IPS-20b (cell line): ENCODE measurements around the gene ZNF562.

Experiments used
- H3K27ac ChIP-seq: one replicate; pipeline ENCODE4 v1.5.1; 2013; ENCODE audit warnings: low read length
- H3K27me3 ChIP-seq: 2 replicates; pipeline ENCODE4 v1.6.1; 2013; ENCODE audit warnings: mild to moderate bottlenecking, low read length, inconsistent platforms; ENCODE audit not compliant: insufficient read depth
- H3K36me3 ChIP-seq: 2 replicates; pipeline ENCODE4 v1.6.1; 2013; ENCODE audit warnings: low read depth, mild to moderate bottlenecking, inconsistent platforms, low read length, moderate library complexity; ENCODE audit not compliant: insufficient read depth
- H3K4me1 ChIP-seq: 2 replicates; pipeline ENCODE4 v1.6.1; 2013; ENCODE audit warnings: mild to moderate bottlenecking, control low read depth, inconsistent platforms, low read length, moderate library complexity; ENCODE audit not compliant: insufficient read depth
- H3K4me3 ChIP-seq: 2 replicates; pipeline ENCODE4 v1.5.1; 2013; ENCODE audit warnings: mild to moderate bottlenecking, low read length, inconsistent platforms
- H3K9ac ChIP-seq: 2 replicates; pipeline ENCODE4 v1.6.1; 2013; ENCODE audit warnings: low read depth, mild to moderate bottlenecking, inconsistent platforms, low read length, moderate library complexity
- H3K9me3 ChIP-seq: 2 replicates; pipeline ENCODE4 v1.6.1; 2013; ENCODE audit warnings: mild to moderate bottlenecking, low read depth, low read length, inconsistent platforms; ENCODE audit not compliant: insufficient read depth

ZNF562 gene

GRCh38 chr19:9644472-9644871 lies 30.4 kb downstream of the ZNF562 start:
- H3K9me3 ChIP-seq: peaks cover 10% of the 10 kb centered on the region; the same call in 1 of the 2 replicates
- H3K27ac ChIP-seq: no peak overlapping the region
- H3K9ac ChIP-seq: no peak overlapping the region
- peaks cover 37% of the 10 kb centered on the region for H3K36me3 ChIP-seq
- peaks cover 4% of the 10 kb centered on the region; the same call in 1 of the 2 replicates for H3K4me1 ChIP-seq
- no peak overlapping the region for H3K4me3 ChIP-seq
- H3K27me3 ChIP-seq: no peaks in the 10 kb centered on the region

- H3K4me3 ChIP-seq: no peak overlapping the region
- H3K27ac ChIP-seq: no peak overlapping the region
- peaks cover 10% of the 10 kb centered on the region; the same call in 1 of the 2 replicates for H3K9me3 ChIP-seq
- no peaks in the 10 kb centered on the region for H3K4me1 ChIP-seq
- H3K9ac ChIP-seq: no peak overlapping the region
- no peaks in the 10 kb centered on the region for H3K27me3 ChIP-seq
- peaks cover 34% of the 10 kb centered on the region for H3K36me3 ChIP-seq
These were observed 33.1 kb downstream of the ZNF562 start for GRCh38 chr19:9641810-9642209.

- H3K27ac ChIP-seq: no peak overlapping the region
- H3K9ac ChIP-seq: no peak overlapping the region
- no peak overlapping the region; the same call in 1 of the 2 replicates for H3K4me3 ChIP-seq
- H3K9me3 ChIP-seq: peaks cover 10% of the 10 kb centered on the region; the same call in 1 of the 2 replicates
- H3K36me3 ChIP-seq: peaks cover 40% of the 10 kb centered on the region
- H3K4me1 ChIP-seq: no peaks in the 10 kb centered on the region
- no peaks in the 10 kb centered on the region for H3K27me3 ChIP-seq
These were observed 33.9 kb downstream of the ZNF562 start for GRCh38 chr19:9640956-9641355.

- H3K27ac ChIP-seq: no peak overlapping the region
- H3K4me3 ChIP-seq: no peak overlapping the region
- H3K4me1 ChIP-seq: no peaks in the 10 kb centered on the region
- no peak overlapping the region for H3K9ac ChIP-seq
- H3K27me3 ChIP-seq: no peaks in the 10 kb centered on the region
- H3K9me3 ChIP-seq: peaks cover 3% of the 10 kb centered on the region; the same call in 1 of the 2 replicates
- peaks cover 48% of the 10 kb centered on the region for H3K36me3 ChIP-seq
These were observed 38.9 kb downstream of the ZNF562 start for GRCh38 chr19:9636018-9636417.

GRCh38 chr19:9627856-9628255 lies 47.0 kb downstream of the ZNF562 start:
- H3K4me3 ChIP-seq: no peak overlapping the region
- H3K4me1 ChIP-seq: peaks cover 2% of the 10 kb centered on the region; the same call in 1 of the 2 replicates
- no peaks in the 10 kb centered on the region for H3K27me3 ChIP-seq
- H3K9ac ChIP-seq: no peak overlapping the region
- H3K36me3 ChIP-seq: peaks cover 9% of the 10 kb centered on the region
- no peaks in the 10 kb centered on the region for H3K9me3 ChIP-seq
- no peak overlapping the region for H3K27ac ChIP-seq

- Histone ChIP-seq H3K9me3 (no peaks in the 10 kb centered on the region), H3K4me3 (0 out of 2 replicates have a peak overlapping the region, but pooled peaks have one; percentile 6), H3K9ac (peak overlapping the region; percentile 60; the same call in 1 of the 2 replicates), H3K36me3 (peaks cover 21% of the 10 kb centered on the region), H3K27ac (no peak overlapping the region), H3K27me3 (no peaks in the 10 kb centered on the region), H3K4me1 (peaks cover 2% of the 10 kb centered on the region; the same call in 1 of the 2 replicates)
These were observed 52.4 kb downstream of the ZNF562 start for GRCh38 chr19:9622531-9622930.

GRCh38 chr19:9621156-9622037 lies 53.5 kb downstream of the ZNF562 start, which contains the start of gene ZNF561:
TSS of gene ZNF561 (minus strand) at chr19:9621232. CDS start at chr19:9619456, 1,776 bp downstream.
- Histone ChIP-seq H3K36me3 (peaks cover 32% of the 10 kb centered on the region), H3K4me3 (peak within 1 kb of the TSS; percentile 89), H3K4me1 (peaks cover 2% of the 10 kb centered on the region; the same call in 1 of the 2 replicates), H3K27me3 (no peaks in the 10 kb centered on the region), H3K9ac (peak within 1 kb of the TSS; percentile 98), H3K27ac (peak within 1 kb of the TSS; percentile 98), H3K9me3 (no peaks in the 10 kb centered on the region)

- Histone ChIP-seq H3K9ac (peak overlapping the region; percentile 98), H3K36me3 (peaks cover 38% of the 10 kb centered on the region), H3K4me3 (peak overlapping the region; percentile 89), H3K27ac (peak overlapping the region; percentile 98), H3K9me3 (no peaks in the 10 kb centered on the region), H3K4me1 (peaks cover 2% of the 10 kb centered on the region; the same call in 1 of the 2 replicates), H3K27me3 (no peaks in the 10 kb centered on the region)
These were observed 54.1 kb downstream of the ZNF562 start for GRCh38 chr19:9620842-9621155.

GRCh38 chr19:9615844-9616243 lies 59.1 kb downstream of the ZNF562 start:
- Histone ChIP-seq H3K36me3 (peaks cover 88% of the 10 kb centered on the region), H3K27me3 (no peaks in the 10 kb centered on the region), H3K27ac (no peak overlapping the region), H3K9me3 (peaks cover 31% of the 10 kb centered on the region), H3K4me1 (no peaks in the 10 kb centered on the region), H3K4me3 (no peak overlapping the region), H3K9ac (no peak overlapping the region)

GRCh38 chr19:9610484-9611113 lies 64.3 kb downstream of the ZNF562 start:
- H3K9me3 ChIP-seq: peaks cover 56% of the 10 kb centered on the region
- peaks cover 76% of the 10 kb centered on the region for H3K36me3 ChIP-seq
- no peak overlapping the region for H3K9ac ChIP-seq
- H3K4me1 ChIP-seq: no peaks in the 10 kb centered on the region
- no peak overlapping the region; the same call in 1 of the 2 replicates for H3K4me3 ChIP-seq
- no peaks in the 10 kb centered on the region for H3K27me3 ChIP-seq
- H3K27ac ChIP-seq: no peak overlapping the region

GRCh38 chr19:9608912-9609311 lies 66.0 kb downstream of the ZNF562 start:
- Histone ChIP-seq H3K27ac (no peak overlapping the region), H3K36me3 (peaks cover 60% of the 10 kb centered on the region), H3K4me3 (no peak overlapping the region), H3K9me3 (peaks cover 55% of the 10 kb centered on the region), H3K27me3 (no peaks in the 10 kb centered on the region), H3K4me1 (no peaks in the 10 kb centered on the region), H3K9ac (no peak overlapping the region)
